ENCODE data around the gene SIX2. TPM values are rescaled to one million over a fixed set of nuclear protein-coding genes. Genes with fewer than 3 reads are reported as not detected.

Gene SIX2
- total and polyA plus RNA-seq, 2 of the 8 experiments (the other 6 are each of a cell fraction or from before 2014, with no cell fraction given), result 0.47 to 1.0 TPM

DNA sequence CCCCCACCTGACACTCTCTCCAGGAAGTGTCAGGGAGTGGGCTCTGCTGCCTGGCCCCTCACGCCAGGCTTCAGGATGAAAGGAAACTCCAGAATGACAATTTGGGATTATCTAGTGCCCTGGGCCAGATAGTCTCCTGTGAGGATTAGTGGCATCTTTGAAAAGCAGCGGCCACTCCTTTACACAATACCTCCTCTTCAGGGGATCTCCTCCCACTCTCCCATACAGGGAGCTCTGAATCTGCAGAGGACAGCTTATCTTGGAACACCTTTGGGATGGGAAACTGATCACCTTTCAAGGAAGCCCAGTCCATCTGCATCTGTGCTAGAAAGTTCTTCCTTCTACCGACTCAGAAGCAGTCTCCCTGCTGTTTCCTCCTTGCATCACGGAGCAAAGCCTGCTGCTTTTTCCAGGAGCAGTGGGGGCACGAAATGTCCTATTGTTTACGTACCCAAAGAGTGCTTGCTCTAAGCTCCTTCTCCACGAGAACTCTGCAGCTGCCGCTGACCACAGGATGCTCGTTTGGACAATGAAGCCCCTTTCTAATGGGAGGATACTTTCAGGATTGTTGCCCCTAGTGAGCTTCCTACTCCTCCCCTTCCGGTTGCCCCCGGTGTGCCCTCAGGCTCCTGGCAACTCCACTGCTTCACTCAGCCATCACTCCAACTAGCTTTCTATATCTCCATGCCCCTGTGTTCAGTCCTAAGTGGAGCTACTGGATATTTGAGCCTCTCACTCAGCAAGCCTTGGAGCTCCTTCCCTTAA is 36.3 kb downstream of the SIX2 start:
- no peaks in the 10 kb centered on the region for H3K36me3 ChIP-seq (ENCODE audit: control insufficient read depth in 2 of 4, insufficient read depth in 4 of 4, low read length in 3 of 4)
- H3K4me1 ChIP-seq (replicated peaks in 1 of 4; ENCODE audit: control insufficient read depth in 3 of 4, insufficient read depth in 4 of 4, low read length in 3 of 4), result peaks cover 2 to 19% (median 10%) of the 10 kb centered on the region in 4 experiments; a peak in 6 of 7 replicates
- peak overlapping the region; percentile 56; the same call in 1 of the 2 replicates for H2AFZ ChIP-seq (ENCODE audit: low read length)
- H2BK12ac ChIP-seq (ENCODE audit: low read depth, low read length), result peak overlapping the region; percentile 55; the same call in 1 of the 2 replicates
- DNase-seq (ENCODE audit: low read depth in 1 of 2, low spot score in 2 of 2), result no peak
- no peaks in the 10 kb centered on the region for H3K23me2 ChIP-seq (ENCODE audit: low read depth, low read length)
- no peak overlapping the region for H4K8ac ChIP-seq (ENCODE audit: extremely low read depth, insufficient read depth, low read length)
- H4K5ac ChIP-seq (ENCODE audit: insufficient read length, low read depth, low read length), result no peak overlapping the region
- H3K4me3 ChIP-seq (ENCODE audit: extremely low read depth in 1 of 4, insufficient read depth in 2 of 4, low read depth in 3 of 4, low read length in 4 of 4), result no peak overlapping the region; a peak in 1 of 8 replicates
- H2AK5ac ChIP-seq (ENCODE audit: low read depth, low read length), result no peak overlapping the region
- no peaks in the 10 kb centered on the region for H3K79me2 ChIP-seq (ENCODE audit: control insufficient read depth in 1 of 2, insufficient read depth in 2 of 2, low read length in 2 of 2)
- H3K9me3 ChIP-seq (ENCODE audit: insufficient read depth in 2 of 2, low read depth in 1 of 2, low read length in 1 of 2), result no peaks in the 10 kb centered on the region
- no peaks in the 10 kb centered on the region for H3K79me1 ChIP-seq (ENCODE audit: low read depth, low read length)
- FAIRE-seq, result no peak
- TF ChIP-seq SAP30 (IDR thresholded peaks at IDR 0.05; ENCODE audit: insufficient read depth, insufficient replicate concordance, low read length) (no peak), CBX8 (IDR thresholded peaks at IDR 0.05; ENCODE audit: borderline replicate concordance, low read depth, low read length) (no peak), BACH1 (IDR thresholded peaks at IDR 0.05; ENCODE audit: low read length) (no peak), GABPA (IDR thresholded peaks at IDR 0.05; ENCODE audit: borderline replicate concordance, insufficient read depth, low read length) (no peak), CREB1 (IDR thresholded peaks at IDR 0.05) (no peak), BRCA1 (IDR thresholded peaks at IDR 0.05; ENCODE audit: low read depth, low read length) (no peak), CHD2 (IDR thresholded peaks at IDR 0.05; ENCODE audit: low read length) (no peak)
- TF ChIP-seq, protein P1, sequence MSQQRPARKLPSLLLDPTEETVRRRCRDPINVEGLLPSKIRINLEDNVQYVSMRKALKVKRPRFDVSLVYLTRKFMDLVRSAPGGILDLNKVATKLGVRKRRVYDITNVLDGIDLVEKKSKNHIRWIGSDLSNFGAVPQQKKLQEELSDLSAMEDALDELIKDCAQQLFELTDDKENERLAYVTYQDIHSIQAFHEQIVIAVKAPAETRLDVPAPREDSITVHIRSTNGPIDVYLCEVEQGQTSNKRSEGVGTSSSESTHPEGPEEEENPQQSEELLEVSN (IDR thresholded peaks at IDR 0.05), result no peak
- WGBS, 2 experiments (ENCODE audit: extremely low coverage in 1 of 2, insufficient coverage in 1 of 2, insufficient read length in 1 of 2, insufficient replicate concordance in 2 of 2, low coverage in 1 of 2, low lambda C conversion rate in 2 of 2, missing lambda C conversion rate in 1 of 2), result 69% methylated on average over 11 of the region's 11 CpGs; no CpG with 5 or more reads in 1 of the 2 experiments
- H3K4me2 ChIP-seq (ENCODE audit: insufficient read depth in 1 of 2, low read depth in 2 of 2, low read length in 2 of 2), result peak overlapping the region; percentile 1 to 46; a peak in 3 of 4 replicates
- H3K56ac ChIP-seq (replicated peaks; ENCODE audit: insufficient read length, low read depth, low read length), result no peak overlapping the region
- H2BK120ac ChIP-seq (replicated peaks; ENCODE audit: low read depth, low read length), result no peak overlapping the region
- no peak overlapping the region for H3K4ac ChIP-seq (replicated peaks; ENCODE audit: insufficient read length, low read depth, low read length)
- H3K27me3 ChIP-seq (replicated peaks in 1 of 4; ENCODE audit: control insufficient read depth in 3 of 4, extremely low read depth in 1 of 4, insufficient read depth in 3 of 4, low read length in 3 of 4), result no peaks in the 10 kb centered on the region; a peak in 1 of 7 replicates
- peak overlapping the region; percentile 66; the same call in 1 of the 2 replicates for H2BK15ac ChIP-seq (ENCODE audit: low read length)
- CTCF ChIA-PET (ENCODE audit: partially characterized antibody), result interaction anchor here (0.6 to 9.0 kb wide), 20 partner anchors 8 to 607 kb away, joined by 3 to 214 read pairs (median 4); no protein-coding TSS in a partner anchor
- no peak overlapping the region for H2BK5ac ChIP-seq (ENCODE audit: low read depth, low read length)
- H4K20me1 ChIP-seq (replicated peaks in 1 of 2; ENCODE audit: control insufficient read depth in 1 of 2, insufficient read depth in 2 of 2, low read length in 2 of 2), result no peaks in the 10 kb centered on the region
- no peak overlapping the region for H3K18ac ChIP-seq (ENCODE audit: extremely low read depth, low read length)
- H3K23ac ChIP-seq (ENCODE audit: insufficient read length), result no peak overlapping the region
- H2BK20ac ChIP-seq (ENCODE audit: low read length), result 0 out of 2 replicates have a peak overlapping the region, but pooled peaks have one; percentile 29
- H3K27ac ChIP-seq (ENCODE audit: low read depth, low read length), result no peak overlapping the region
- POLR2A ChIA-PET (ENCODE audit: partially characterized antibody), result no interaction called here
- H3K14ac ChIP-seq (ENCODE audit: insufficient read length), result no peak overlapping the region
- no peak overlapping the region for H4K91ac ChIP-seq (replicated peaks; ENCODE audit: insufficient read length, low read length)
- no peak overlapping the region for H3K9ac ChIP-seq (replicated peaks in 1 of 4; ENCODE audit: extremely low read depth in 1 of 4, low read depth in 3 of 4, low read length in 3 of 4)
